GM10847 (cell line): ENCODE results near the gene COL15A1.

Source experiments
- POLR2A ChIP-seq: IDR thresholded peaks from 2 replicates; pipeline ENCODE4 v1.6.1; 2011; ENCODE audit not compliant: insufficient read length; ENCODE audit errors: extremely low read depth

COL15A1 gene

DNA sequence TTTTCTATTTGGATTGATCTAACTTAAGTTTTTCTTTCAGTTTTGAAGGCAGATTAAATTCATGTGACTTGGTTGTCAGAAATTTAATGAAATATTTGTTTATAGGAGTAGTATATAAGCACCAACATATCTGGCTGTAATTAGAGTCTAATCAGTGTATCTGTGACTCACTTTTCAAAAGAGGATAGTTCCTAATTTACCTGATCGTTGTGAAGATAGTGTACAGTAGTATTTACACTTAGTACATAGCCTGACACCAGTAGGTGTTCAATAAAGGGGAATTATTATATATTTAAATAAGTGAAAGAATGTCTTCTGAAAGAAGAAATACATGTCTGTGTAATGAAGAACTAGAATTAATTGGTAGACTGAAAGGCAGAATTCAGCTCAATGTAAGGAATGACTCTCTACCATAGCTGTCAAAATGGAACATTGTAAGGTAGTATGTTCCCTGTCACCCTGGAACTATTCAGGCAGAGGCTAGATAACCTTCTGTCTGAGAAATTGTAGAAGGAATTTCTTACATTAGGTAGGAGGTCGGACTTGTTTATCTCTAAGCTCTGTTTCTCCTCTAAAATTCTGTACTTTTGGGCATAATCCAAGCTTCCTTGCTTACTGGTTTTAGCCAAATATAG, 169.8 kb downstream of the COL15A1 start:
- no peak for TF ChIP-seq POLR2A

DNA sequence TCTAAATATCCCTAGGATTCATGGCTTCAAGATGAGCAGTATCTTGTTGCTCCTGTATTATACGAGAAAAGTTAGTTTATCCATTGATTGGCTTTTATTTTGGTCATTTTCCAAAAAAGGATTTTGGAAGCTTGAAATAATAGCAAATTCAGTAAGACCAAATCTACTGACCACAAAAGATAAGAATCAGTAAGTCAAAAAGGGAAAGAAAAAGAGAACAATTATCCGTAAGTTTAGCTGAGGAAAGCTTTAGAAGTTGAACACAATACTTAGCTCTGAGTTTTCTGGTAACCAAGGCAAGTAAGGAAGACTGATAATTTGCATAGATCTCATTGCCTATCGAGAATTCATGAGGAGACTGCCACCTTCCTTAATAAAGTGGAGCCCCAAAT, 170.3 kb downstream of the COL15A1 start:
- no peak for TF ChIP-seq POLR2A

DNA sequence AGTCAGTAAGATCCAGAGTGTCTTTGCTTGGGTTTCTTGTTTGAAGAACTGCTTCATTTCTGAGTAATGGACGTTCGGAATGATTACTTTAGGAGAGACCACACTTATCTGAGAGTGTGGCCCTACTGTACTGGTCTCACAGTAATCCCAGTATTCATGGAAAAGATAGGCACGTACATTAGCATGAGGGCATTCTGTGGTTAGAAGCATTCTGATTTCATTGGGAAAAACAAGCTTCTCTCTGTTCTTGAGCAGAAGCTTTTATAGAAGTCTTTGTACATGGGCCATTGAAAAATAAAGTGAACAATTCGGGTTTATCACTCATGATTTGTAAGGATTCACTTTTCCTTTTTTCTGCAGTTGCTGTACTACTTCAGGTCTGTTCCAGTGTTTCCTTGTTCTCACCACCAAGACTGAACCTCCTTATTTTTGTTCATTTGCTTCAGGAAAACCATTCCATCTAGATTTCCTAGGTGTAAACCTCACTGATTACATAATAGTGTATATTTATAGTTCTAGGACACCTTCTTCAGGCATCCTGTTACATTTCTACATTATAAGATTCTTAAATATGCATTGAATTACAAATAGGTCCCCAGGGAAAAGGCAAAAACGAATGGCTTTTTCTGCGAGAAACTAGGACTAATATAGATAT, 171.3 kb downstream of the COL15A1 start:
- TF ChIP-seq POLR2A = no peak

DNA sequence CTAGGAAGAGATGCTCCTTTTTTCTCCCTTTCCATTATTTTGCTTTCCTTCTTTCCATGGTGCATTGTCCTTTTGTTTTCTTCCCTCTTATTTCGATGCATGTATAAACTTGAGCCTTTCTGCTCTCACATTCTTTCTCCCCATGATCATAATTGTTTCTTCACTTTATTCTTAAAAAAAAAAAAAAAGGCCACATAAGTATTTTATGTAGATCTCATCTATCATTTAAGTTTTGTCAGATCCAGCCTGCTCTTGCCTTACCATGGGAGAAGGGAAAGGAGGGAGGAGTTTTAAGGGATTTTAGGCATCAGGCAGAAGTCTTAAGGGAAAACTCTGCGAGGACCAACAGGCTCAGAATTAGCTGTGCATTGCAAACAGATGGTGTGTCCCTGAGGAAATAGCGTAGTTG, 172.3 kb downstream of the COL15A1 start:
- no peak for TF ChIP-seq POLR2A

DNA sequence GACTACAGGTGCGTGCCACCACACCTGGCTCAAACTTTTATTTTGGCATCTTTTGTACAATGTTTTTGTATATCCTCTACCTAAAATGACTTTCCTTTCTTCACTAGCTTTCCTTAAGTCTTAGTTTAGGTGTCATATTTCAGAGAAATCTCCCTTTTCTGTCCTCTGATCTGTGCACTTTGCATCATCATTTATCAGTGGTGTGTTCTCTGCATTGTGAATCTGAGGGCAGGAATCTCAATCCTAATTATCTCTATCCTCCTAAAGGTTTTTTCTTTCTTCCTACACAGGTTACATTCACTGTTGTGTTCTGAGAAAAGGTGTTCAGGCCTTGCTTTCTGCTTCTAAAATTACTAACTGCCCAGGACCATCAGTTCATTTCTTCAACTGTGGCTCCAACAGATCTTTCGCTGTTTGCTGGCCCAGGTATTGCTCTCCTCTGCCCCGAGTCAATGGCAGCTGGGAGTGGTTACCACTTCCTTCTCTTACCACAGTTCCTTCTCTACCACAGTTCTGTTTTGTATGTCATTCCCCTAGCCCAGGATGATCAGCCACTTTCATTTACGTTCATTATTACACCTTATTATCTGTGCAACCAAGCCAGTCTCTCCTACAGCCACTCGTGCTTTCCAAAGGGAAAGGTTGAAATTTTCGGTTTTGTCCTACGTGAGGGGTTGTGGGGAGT, 175.2 kb downstream of the COL15A1 start:
- TF ChIP-seq POLR2A = no peak

DNA sequence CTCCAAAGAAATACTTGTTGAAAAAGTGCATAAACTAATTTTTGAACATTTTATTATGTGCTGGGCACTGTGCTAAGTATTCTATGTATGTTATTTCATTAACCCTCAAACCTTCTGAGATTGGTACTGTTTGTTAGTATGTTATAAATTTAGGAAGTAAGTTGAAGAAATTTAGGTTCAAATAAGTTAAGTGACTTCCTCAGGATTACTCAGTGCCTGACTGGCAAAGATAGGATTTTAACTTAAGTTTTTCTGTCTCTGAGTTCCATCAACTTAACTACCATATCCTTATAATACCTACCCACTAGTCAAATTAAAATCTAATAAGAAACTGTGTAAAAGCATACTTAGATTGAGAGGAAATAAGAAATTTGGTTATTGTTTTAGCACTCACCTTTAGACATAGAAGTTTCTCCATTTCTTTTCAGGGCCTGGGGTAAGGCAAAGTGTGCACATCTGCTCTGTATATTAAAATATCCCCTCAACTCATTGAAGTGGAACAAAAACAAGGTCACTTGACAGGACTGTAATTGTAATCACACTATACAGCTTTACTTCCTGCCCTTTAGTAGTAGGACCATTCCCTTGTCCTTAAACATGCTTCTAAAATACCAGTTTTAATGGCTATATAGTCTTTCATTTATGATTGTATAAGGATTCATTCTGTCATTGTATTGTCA, 176.4 kb downstream of the COL15A1 start:
- TF ChIP-seq POLR2A = no peak
